SK-N-SH (cell line): ENCODE results near the gene GFOD2.

Experiments
- CHD2 ChIP-seq: fragments of 150-350 bp; IDR thresholded peaks from 2 replicates; pipeline ENCODE4 v1.6.1; 2018; ENCODE audit warnings: low read length; ENCODE audit not compliant: partially characterized antibody
- ELF1 ChIP-seq: IDR thresholded peaks from 2 replicates; pipeline ENCODE4 v1.4.0; 2012
- EP300 ChIP-seq, 2 experiments: IDR thresholded peaks; 2 replicates each; pipeline versions ENCODE4 v1.4.0 to v1.6.1; 2012; ENCODE audit warnings: borderline replicate concordance in 1 of 2, low read depth in 1 of 2, low read length in 1 of 2
- EZH2phosphoT487 ChIP-seq: fragments of 200-600 bp; sonication (generic); IDR thresholded peaks from 2 replicates; pipeline ENCODE4 v1.6.1; 2017; ENCODE audit warnings: low read depth, mixed run types, mild to moderate bottlenecking, antibody characterized with exemption, moderate library complexity, borderline replicate concordance
- NFIC ChIP-seq: IDR thresholded peaks from 2 replicates; pipeline ENCODE4 v1.4.0; 2012; ENCODE audit warnings: borderline replicate concordance
- YY1 ChIP-seq: IDR thresholded peaks from 2 replicates; pipeline ENCODE4 v1.4.0; 2012; ENCODE audit warnings: low read depth, mild to moderate bottlenecking
- TF ChIP-seq, protein P1 (sequence below): fragments of 200-600 bp; sonication (generic); IDR thresholded peaks from 2 replicates; pipeline ENCODE4 v1.6.1; 2017; ENCODE audit warnings: antibody characterized with exemption, mild to moderate bottlenecking, moderate library complexity
- TF ChIP-seq, protein P2 (sequence below): IDR thresholded peaks from 2 replicates; pipeline ENCODE4 v1.4.0; 2012; ENCODE audit warnings: low read depth, borderline replicate concordance
- TF ChIP-seq, protein P3 (sequence below): IDR thresholded peaks from 2 replicates; pipeline ENCODE4 v1.4.0; 2012; ENCODE audit warnings: low read depth, borderline replicate concordance
- TF ChIP-seq, protein P4 (sequence below): IDR thresholded peaks from 2 replicates; pipeline ENCODE4 v1.4.0; 2012; ENCODE audit warnings: low read depth
- TF ChIP-seq, protein P5 (sequence below): fragments of 150-350 bp; IDR thresholded peaks from 2 replicates; pipeline ENCODE4 v1.6.1; 2016; ENCODE audit warnings: mild to moderate bottlenecking, low read depth, low read length

DNA sequence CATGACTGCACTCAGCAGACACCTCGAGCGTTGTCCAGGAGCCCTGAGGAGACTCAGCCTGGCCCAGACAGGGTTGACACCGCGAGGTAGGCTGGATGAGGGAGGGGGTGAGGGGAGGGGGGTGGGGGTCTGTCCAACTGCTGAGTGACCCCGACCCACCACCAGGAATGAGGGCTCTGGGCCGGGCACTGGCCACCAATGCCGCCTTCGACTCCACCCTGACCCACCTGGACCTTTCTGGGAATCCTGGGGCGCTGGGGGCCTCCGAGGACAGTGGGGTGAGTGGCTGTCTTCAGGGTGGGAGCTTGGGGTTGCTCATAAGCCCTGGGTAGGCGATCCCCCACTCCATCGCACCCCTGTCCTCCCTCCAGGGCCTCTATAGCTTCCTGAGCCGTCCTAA is 71.4 kb downstream of the GFOD2 start:
- TF ChIP-seq, protein P1, sequence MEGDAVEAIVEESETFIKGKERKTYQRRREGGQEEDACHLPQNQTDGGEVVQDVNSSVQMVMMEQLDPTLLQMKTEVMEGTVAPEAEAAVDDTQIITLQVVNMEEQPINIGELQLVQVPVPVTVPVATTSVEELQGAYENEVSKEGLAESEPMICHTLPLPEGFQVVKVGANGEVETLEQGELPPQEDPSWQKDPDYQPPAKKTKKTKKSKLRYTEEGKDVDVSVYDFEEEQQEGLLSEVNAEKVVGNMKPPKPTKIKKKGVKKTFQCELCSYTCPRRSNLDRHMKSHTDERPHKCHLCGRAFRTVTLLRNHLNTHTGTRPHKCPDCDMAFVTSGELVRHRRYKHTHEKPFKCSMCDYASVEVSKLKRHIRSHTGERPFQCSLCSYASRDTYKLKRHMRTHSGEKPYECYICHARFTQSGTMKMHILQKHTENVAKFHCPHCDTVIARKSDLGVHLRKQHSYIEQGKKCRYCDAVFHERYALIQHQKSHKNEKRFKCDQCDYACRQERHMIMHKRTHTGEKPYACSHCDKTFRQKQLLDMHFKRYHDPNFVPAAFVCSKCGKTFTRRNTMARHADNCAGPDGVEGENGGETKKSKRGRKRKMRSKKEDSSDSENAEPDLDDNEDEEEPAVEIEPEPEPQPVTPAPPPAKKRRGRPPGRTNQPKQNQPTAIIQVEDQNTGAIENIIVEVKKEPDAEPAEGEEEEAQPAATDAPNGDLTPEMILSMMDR = no peak
- TF ChIP-seq, protein P2, sequence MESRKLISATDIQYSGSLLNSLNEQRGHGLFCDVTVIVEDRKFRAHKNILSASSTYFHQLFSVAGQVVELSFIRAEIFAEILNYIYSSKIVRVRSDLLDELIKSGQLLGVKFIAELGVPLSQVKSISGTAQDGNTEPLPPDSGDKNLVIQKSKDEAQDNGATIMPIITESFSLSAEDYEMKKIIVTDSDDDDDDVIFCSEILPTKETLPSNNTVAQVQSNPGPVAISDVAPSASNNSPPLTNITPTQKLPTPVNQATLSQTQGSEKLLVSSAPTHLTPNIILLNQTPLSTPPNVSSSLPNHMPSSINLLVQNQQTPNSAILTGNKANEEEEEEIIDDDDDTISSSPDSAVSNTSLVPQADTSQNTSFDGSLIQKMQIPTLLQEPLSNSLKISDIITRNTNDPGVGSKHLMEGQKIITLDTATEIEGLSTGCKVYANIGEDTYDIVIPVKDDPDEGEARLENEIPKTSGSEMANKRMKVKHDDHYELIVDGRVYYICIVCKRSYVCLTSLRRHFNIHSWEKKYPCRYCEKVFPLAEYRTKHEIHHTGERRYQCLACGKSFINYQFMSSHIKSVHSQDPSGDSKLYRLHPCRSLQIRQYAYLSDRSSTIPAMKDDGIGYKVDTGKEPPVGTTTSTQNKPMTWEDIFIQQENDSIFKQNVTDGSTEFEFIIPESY = no peak
- TF ChIP-seq EP300 (IDR thresholded peaks at IDR 0.05; ENCODE audit: borderline replicate concordance in 1 of 2, low read depth in 1 of 2, low read length in 1 of 2) = no peak
- TF ChIP-seq EZH2phosphoT487 = no peak
- no peak for TF ChIP-seq ELF1
- TF ChIP-seq YY1 = no peak
- TF ChIP-seq, protein P3, sequence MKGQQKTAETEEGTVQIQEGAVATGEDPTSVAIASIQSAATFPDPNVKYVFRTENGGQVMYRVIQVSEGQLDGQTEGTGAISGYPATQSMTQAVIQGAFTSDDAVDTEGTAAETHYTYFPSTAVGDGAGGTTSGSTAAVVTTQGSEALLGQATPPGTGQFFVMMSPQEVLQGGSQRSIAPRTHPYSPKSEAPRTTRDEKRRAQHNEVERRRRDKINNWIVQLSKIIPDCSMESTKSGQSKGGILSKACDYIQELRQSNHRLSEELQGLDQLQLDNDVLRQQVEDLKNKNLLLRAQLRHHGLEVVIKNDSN = no peak
- no peak for TF ChIP-seq NFIC
- TF ChIP-seq, protein P4, sequence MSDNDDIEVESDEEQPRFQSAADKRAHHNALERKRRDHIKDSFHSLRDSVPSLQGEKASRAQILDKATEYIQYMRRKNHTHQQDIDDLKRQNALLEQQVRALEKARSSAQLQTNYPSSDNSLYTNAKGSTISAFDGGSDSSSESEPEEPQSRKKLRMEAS = no peak
- TF ChIP-seq, protein P5, sequence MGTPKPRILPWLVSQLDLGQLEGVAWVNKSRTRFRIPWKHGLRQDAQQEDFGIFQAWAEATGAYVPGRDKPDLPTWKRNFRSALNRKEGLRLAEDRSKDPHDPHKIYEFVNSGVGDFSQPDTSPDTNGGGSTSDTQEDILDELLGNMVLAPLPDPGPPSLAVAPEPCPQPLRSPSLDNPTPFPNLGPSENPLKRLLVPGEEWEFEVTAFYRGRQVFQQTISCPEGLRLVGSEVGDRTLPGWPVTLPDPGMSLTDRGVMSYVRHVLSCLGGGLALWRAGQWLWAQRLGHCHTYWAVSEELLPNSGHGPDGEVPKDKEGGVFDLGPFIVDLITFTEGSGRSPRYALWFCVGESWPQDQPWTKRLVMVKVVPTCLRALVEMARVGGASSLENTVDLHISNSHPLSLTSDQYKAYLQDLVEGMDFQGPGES = no peak
- TF ChIP-seq CHD2 = no peak
